HG03558 (cell line): ENCODE data around the gene IFNAR1.
"Not testable (repeated sequence)": the region's sequence is repeated elsewhere in the genome, so short reads cannot be mapped to it uniquely, and the experiment has no call there.

Experiments used
- ATAC-seq: cut with Tn5 transposase; IDR thresholded peaks from one replicate; pipeline ENCODE4 v1.9.1; 2021; ENCODE audit warnings: moderate number of reproducible peaks; ENCODE audit not compliant: unreplicated experiment; ENCODE audit errors: extremely low read depth

The IFNAR1 gene

GRCh38 chr21:33339135-33339534 is 14.4 kb downstream of the IFNAR1 start:
- no peak for ATAC-seq

- ATAC-seq, result no peak
Measured at GRCh38 chr21:33339918-33340317, 15.1 kb downstream of the IFNAR1 start.

GRCh38 chr21:33345751-33346238 is 21.0 kb downstream of the IFNAR1 start:
- no peak for ATAC-seq

- ATAC-seq, result no peak
Measured at GRCh38 chr21:33348706-33349105, 23.9 kb downstream of the IFNAR1 start.

GRCh38 chr21:33350676-33351075 is 25.9 kb downstream of the IFNAR1 start:
- ATAC-seq, result no peak

GRCh38 chr21:33355355-33355754 is 30.6 kb downstream of the IFNAR1 start:
- no peak for ATAC-seq

- no peak for ATAC-seq
Measured at GRCh38 chr21:33355996-33356395, 31.2 kb downstream of the IFNAR1 start.

GRCh38 chr21:33357177-33357576 is 32.4 kb downstream of the IFNAR1 start:
- ATAC-seq, result no peak

- ATAC-seq, result no peak
Measured at GRCh38 chr21:33359446-33359845, 34.7 kb downstream of the IFNAR1 start.

GRCh38 chr21:33360281-33360680 is 35.5 kb downstream of the IFNAR1 start:
- no peak for ATAC-seq

GRCh38 chr21:33360881-33361602 is 36.3 kb downstream of the IFNAR1 start:
- no peak for ATAC-seq

GRCh38 chr21:33362044-33362555 is 37.3 kb downstream of the IFNAR1 start:
- no peak for ATAC-seq

- not testable (repeated sequence) for ATAC-seq
Measured at GRCh38 chr21:33363911-33364609, 39.3 kb downstream of the IFNAR1 start.

- no peak for ATAC-seq
Measured at GRCh38 chr21:33364830-33365229, 40.1 kb downstream of the IFNAR1 start.

- no peak for ATAC-seq
Measured at GRCh38 chr21:33367309-33367973, 42.7 kb downstream of the IFNAR1 start.

- ATAC-seq, result no peak
Measured at GRCh38 chr21:33368124-33368523, 43.4 kb downstream of the IFNAR1 start.

- ATAC-seq, result no peak
Measured at GRCh38 chr21:33368576-33368975, 43.8 kb downstream of the IFNAR1 start.

- ATAC-seq, result no peak
Measured at GRCh38 chr21:33369586-33369985, 44.8 kb downstream of the IFNAR1 start.

GRCh38 chr21:33370305-33370704 is 45.5 kb downstream of the IFNAR1 start:
- no peak for ATAC-seq

GRCh38 chr21:33371366-33371765 is 46.6 kb downstream of the IFNAR1 start:
- no peak for ATAC-seq

- ATAC-seq, result no peak
Measured at GRCh38 chr21:33372582-33372981, 47.8 kb downstream of the IFNAR1 start.
